Mesendoderm (in vitro differentiated cells): Measurements from ENCODE around the gene PRKN.

ENCODE experiments used
- DNase-seq: peaks from one replicate; pipeline ENCODE4 v3.0.0; 2013
- H2AK5ac ChIP-seq: 2 replicates; pipeline ENCODE4 v1.6.1; 2013; ENCODE audit warnings: low read length, inconsistent platforms
- H2BK120ac ChIP-seq: 2 replicates; pipeline ENCODE4 v1.6.1; 2013; ENCODE audit warnings: low read depth, mild to moderate bottlenecking, low read length, moderate library complexity, mixed read lengths
- H2BK15ac ChIP-seq: replicated peaks from 2 replicates; pipeline ENCODE4 v1.6.1; 2013; ENCODE audit warnings: low read depth, mild to moderate bottlenecking, moderate library complexity
- H2BK5ac ChIP-seq: 2 replicates; pipeline ENCODE4 v1.6.1; 2013; ENCODE audit warnings: low read length, inconsistent platforms
- H3K18ac ChIP-seq: 2 replicates; pipeline ENCODE4 v1.6.1; 2013; ENCODE audit warnings: mild to moderate bottlenecking, low read length, mixed read lengths
- H3K23ac ChIP-seq: one replicate; pipeline ENCODE4 v1.6.1; 2013; ENCODE audit warnings: low read length
- H3K27ac ChIP-seq: 2 replicates; pipeline ENCODE4 v1.5.1; 2013; ENCODE audit warnings: low read depth, mild to moderate bottlenecking, inconsistent platforms, low read length, moderate library complexity
- H3K27me3 ChIP-seq: 2 replicates; pipeline ENCODE4 v1.6.1; 2013; ENCODE audit warnings: low read length, control low read depth, mild to moderate bottlenecking, inconsistent platforms; ENCODE audit not compliant: insufficient read depth, poor library complexity
- H3K36me3 ChIP-seq: 2 replicates; pipeline ENCODE4 v1.6.1; 2013; ENCODE audit warnings: low read length, inconsistent platforms; ENCODE audit not compliant: control insufficient read depth, insufficient read depth
- H3K4ac ChIP-seq: one replicate; pipeline ENCODE4 v1.6.1; 2013; ENCODE audit warnings: low read depth, mild to moderate bottlenecking, low read length, moderate library complexity
- H3K4me1 ChIP-seq: 2 replicates; pipeline ENCODE4 v1.6.1; 2013; ENCODE audit warnings: low read depth, low read length, inconsistent platforms; ENCODE audit not compliant: control insufficient read depth
- H3K4me2 ChIP-seq: 2 replicates; pipeline ENCODE4 v1.6.1; 2013; ENCODE audit warnings: low read length
- H3K4me3 ChIP-seq: 2 replicates; pipeline ENCODE4 v1.5.1; 2013; ENCODE audit warnings: mild to moderate bottlenecking, low read length
- H3K56ac ChIP-seq: one replicate; pipeline ENCODE4 v1.6.1; 2013; ENCODE audit warnings: low read length
- H3K79me1 ChIP-seq: 2 replicates; pipeline ENCODE4 v1.6.1; 2013; ENCODE audit warnings: low read length, inconsistent platforms
- H3K79me2 ChIP-seq: 2 replicates; pipeline ENCODE4 v1.6.1; 2013; ENCODE audit warnings: mild to moderate bottlenecking, low read length; ENCODE audit not compliant: control insufficient read depth, insufficient read depth
- H3K9ac ChIP-seq: 2 replicates; pipeline ENCODE4 v1.6.1; 2013; ENCODE audit warnings: low read length, inconsistent platforms
- H4K5ac ChIP-seq: one replicate; pipeline ENCODE4 v1.6.1; 2013; ENCODE audit warnings: low read length
- H4K8ac ChIP-seq: one replicate; pipeline ENCODE4 v1.6.1; 2013; ENCODE audit warnings: low read depth, mild to moderate bottlenecking, control low read depth, low read length, moderate library complexity
- WGBS: extraction: QIAGEN DNeasy Blood & Tissue Kit; methylation state at CpG from one replicate; pipeline ENCODE4 v1.1.7; 2013; ENCODE audit warnings: low lambda C conversion rate, missing lambda C conversion rate; ENCODE audit not compliant: insufficient coverage; ENCODE audit errors: extremely low coverage; 5-methylcytosine and 5-hydroxymethylcytosine counted together

Gene PRKN

DNA sequence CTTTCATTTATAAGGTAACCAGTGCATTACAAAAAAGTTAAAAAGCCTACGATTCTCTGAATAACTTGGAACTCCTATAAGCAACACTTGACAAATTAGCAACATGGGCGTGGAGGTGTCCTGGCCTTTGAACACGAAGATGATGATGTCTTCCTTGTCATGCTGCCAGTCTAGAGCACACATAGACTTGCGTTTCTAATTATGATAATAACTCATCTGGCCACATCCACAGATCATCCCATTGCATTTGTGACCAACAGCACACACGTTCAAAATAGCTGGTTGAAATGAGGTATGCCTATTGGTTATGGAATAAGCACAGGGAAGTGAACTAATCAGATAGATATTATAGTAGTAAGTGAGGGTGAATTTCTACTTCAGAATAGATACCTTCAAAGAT is 608.9 kb downstream of the PRKN start:
- DNase-seq, result no peak
- no peaks in the 10 kb centered on the region for H3K4me1 ChIP-seq
- no peak overlapping the region for H2AK5ac ChIP-seq
- no peaks in the 10 kb centered on the region for H3K27me3 ChIP-seq
- no peak overlapping the region for H4K8ac ChIP-seq
- no peak overlapping the region for H3K27ac ChIP-seq
- whole genome bisulfite sequencing, result no CpG with 5 or more reads among the region's 5 CpGs
- no peak overlapping the region for H3K23ac ChIP-seq
- no peak overlapping the region for H3K4ac ChIP-seq
- H3K56ac ChIP-seq, result no peak overlapping the region
- no peak overlapping the region for H3K18ac ChIP-seq
- H3K9ac ChIP-seq, result no peak overlapping the region
- no peak overlapping the region for H2BK15ac ChIP-seq
- H2BK5ac ChIP-seq, result no peak overlapping the region
- no peaks in the 10 kb centered on the region for H3K79me2 ChIP-seq
- H3K4me2 ChIP-seq, result no peak overlapping the region
- no peaks in the 10 kb centered on the region for H3K36me3 ChIP-seq
- H3K4me3 ChIP-seq, result no peak overlapping the region
- H4K5ac ChIP-seq, result no peak overlapping the region
- no peaks in the 10 kb centered on the region for H3K79me1 ChIP-seq
- H2BK120ac ChIP-seq, result no peak overlapping the region

DNA sequence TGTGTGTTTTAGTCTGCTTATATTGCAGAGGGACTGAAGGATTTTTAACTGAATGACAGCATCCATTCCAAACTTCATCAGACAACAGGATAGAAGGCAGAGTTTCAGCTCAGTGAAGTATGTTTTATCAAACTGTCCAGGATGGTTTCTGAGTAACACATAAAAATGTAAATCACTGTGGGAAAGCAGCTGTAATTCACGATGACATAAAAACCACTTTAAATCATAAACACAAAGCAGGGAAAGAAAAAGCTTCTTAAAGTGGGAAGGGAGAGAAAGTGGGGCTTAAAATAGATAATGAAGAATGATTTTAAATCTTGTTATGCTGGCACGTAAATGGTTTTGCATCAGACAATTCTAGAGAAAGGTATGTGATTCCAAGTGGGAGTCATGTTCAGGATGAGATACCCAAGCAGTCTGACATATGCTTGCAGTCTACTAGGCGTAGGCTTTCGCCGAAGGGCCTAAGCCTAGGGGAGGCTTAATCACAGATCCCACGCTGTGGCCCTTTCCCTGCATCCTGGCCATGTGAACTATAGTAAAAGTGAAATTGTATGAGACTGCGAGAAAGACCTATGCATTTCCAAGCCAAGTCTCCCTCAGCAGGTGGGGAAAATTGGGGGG is 610.6 kb downstream of the PRKN start:
- no peak overlapping the region for H2BK5ac ChIP-seq
- H3K4me1 ChIP-seq, result no peaks in the 10 kb centered on the region
- H3K79me1 ChIP-seq, result no peaks in the 10 kb centered on the region
- no peak overlapping the region for H3K4me3 ChIP-seq
- H4K5ac ChIP-seq, result no peak overlapping the region
- H2BK120ac ChIP-seq, result no peak overlapping the region
- H3K9ac ChIP-seq, result no peak overlapping the region
- no peaks in the 10 kb centered on the region for H3K36me3 ChIP-seq
- H3K18ac ChIP-seq, result no peak overlapping the region
- H3K23ac ChIP-seq, result no peak overlapping the region
- no peaks in the 10 kb centered on the region for H3K27me3 ChIP-seq
- no CpG with 5 or more reads among the region's 7 CpGs for WGBS
- H3K4me2 ChIP-seq, result no peak overlapping the region
- H3K4ac ChIP-seq, result no peak overlapping the region
- H2BK15ac ChIP-seq, result no peak overlapping the region
- H2AK5ac ChIP-seq, result no peak overlapping the region
- no peak for DNase-seq
- H4K8ac ChIP-seq, result no peak overlapping the region
- H3K79me2 ChIP-seq, result no peaks in the 10 kb centered on the region
- no peak overlapping the region for H3K56ac ChIP-seq
- no peak overlapping the region for H3K27ac ChIP-seq

DNA sequence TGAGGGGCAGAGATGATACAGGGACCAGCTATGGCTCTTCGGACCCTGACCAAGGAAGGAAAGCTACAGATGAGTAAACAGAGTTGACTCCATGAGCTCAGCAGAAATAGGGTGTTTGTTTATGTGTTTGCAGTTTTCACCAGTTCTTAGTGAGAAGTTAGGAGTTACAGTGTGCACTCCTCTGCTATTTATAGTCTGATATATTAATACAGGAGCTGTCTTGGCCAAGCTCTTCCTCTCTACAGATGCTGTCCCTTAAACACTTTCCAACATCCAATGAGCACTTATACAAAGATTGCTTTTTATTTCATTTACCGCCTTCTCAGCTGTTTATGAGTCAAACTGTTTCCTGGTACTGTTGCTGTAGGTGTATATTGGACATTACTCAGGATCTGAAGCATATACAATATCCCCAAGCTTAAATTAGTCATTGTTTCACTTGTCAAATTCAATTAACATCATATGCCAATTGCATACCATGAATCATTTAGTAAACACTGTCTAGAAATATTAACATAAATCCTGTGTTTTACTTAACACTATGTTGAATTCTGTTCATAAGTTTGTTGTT is 618.0 kb downstream of the PRKN start:
- H3K36me3 ChIP-seq, result no peaks in the 10 kb centered on the region
- no peak overlapping the region for H3K18ac ChIP-seq
- no peak overlapping the region for H3K27ac ChIP-seq
- no peak overlapping the region for H3K4ac ChIP-seq
- H3K4me2 ChIP-seq, result no peak overlapping the region
- no peak overlapping the region for H2BK120ac ChIP-seq
- H3K27me3 ChIP-seq, result no peaks in the 10 kb centered on the region
- no peak overlapping the region for H3K9ac ChIP-seq
- H3K79me2 ChIP-seq, result no peaks in the 10 kb centered on the region
- no peak overlapping the region for H4K5ac ChIP-seq
- H2BK15ac ChIP-seq, result no peak overlapping the region
- WGBS, result no CpG with 5 or more reads among the region's 2 CpGs
- H2AK5ac ChIP-seq, result no peak overlapping the region
- no peak overlapping the region for H3K23ac ChIP-seq
- H3K4me1 ChIP-seq, result no peaks in the 10 kb centered on the region
- H4K8ac ChIP-seq, result no peak overlapping the region
- H2BK5ac ChIP-seq, result no peak overlapping the region
- DNase-seq, result no peak
- no peak overlapping the region for H3K56ac ChIP-seq
- no peaks in the 10 kb centered on the region for H3K79me1 ChIP-seq
- H3K4me3 ChIP-seq, result no peak overlapping the region

DNA sequence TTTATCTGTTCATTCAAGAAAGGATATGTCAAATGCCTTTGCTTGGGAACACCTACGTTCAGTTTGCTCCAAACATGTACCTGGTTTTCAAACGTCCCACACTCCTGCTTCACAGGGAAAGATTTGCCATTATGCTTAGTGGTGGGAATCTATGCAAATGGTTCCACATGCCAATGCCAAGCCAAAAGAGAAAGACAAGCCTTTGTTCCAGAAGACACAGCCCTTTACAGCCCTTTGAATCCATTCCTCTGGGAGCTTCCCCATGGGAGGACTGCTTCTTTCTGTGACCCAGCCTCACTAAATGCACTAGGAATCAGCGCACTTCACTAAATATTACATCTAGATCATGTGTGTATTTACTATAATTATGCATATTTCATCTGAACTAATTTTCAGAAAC is 619.5 kb downstream of the PRKN start:
- Histone ChIP-seq H3K36me3 (no peaks in the 10 kb centered on the region), H3K18ac (no peak overlapping the region), H2BK15ac (no peak overlapping the region), H4K5ac (no peak overlapping the region), H2AK5ac (no peak overlapping the region), H2BK5ac (no peak overlapping the region), H3K27ac (no peak overlapping the region), H3K27me3 (no peaks in the 10 kb centered on the region), H3K4me2 (no peak overlapping the region), H4K8ac (no peak overlapping the region), H2BK120ac (no peak overlapping the region), H3K9ac (no peak overlapping the region), H3K23ac (no peak overlapping the region), H3K4me3 (no peak overlapping the region), H3K79me1 (no peaks in the 10 kb centered on the region), H3K79me2 (no peaks in the 10 kb centered on the region), H3K4ac (no peak overlapping the region), H3K4me1 (no peaks in the 10 kb centered on the region), H3K56ac (no peak overlapping the region)
- DNase-seq, result peak; percentile 28
- WGBS, result no CpG with 5 or more reads among the region's 3 CpGs

DNA sequence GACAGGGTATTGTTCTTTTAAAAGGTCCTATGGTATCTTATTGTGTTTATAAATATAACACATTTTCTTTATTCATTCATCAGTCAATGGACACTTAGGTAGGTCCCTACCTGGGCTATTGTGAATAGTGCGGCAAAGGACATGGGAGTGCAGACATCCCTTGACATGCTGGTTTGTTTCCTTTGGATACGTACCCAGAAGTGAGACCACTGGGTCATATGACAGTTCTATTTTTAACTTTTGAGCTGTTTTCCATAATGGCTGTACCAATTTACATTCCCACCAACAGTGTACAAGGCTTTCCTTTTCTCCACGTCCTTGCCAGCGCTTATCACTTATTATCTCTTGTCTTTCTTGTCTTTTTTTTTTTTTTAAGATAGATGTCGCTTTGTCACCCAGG is 627.5 kb downstream of the PRKN start:
- no peak overlapping the region for H2BK15ac ChIP-seq
- no peak overlapping the region for H3K56ac ChIP-seq
- DNase-seq, result no peak
- no CpG with 5 or more reads among the region's 5 CpGs for WGBS
- no peak overlapping the region for H3K4ac ChIP-seq
- no peak overlapping the region for H3K23ac ChIP-seq
- no peak overlapping the region for H3K18ac ChIP-seq
- H3K4me1 ChIP-seq, result no peaks in the 10 kb centered on the region
- no peak overlapping the region for H4K5ac ChIP-seq
- no peak overlapping the region for H3K4me2 ChIP-seq
- no peak overlapping the region for H3K9ac ChIP-seq
- no peak overlapping the region for H2AK5ac ChIP-seq
- no peak overlapping the region for H2BK5ac ChIP-seq
- H3K27ac ChIP-seq, result no peak overlapping the region
- H3K27me3 ChIP-seq, result no peaks in the 10 kb centered on the region
- H3K36me3 ChIP-seq, result no peaks in the 10 kb centered on the region
- H2BK120ac ChIP-seq, result no peak overlapping the region
- no peaks in the 10 kb centered on the region for H3K79me2 ChIP-seq
- no peak overlapping the region for H4K8ac ChIP-seq
- H3K79me1 ChIP-seq, result no peaks in the 10 kb centered on the region
- H3K4me3 ChIP-seq, result no peak overlapping the region

- Histone ChIP-seq H3K27ac (no peak overlapping the region), H4K5ac (no peak overlapping the region), H2BK5ac (no peak overlapping the region), H2BK120ac (no peak overlapping the region), H3K4me1 (no peaks in the 10 kb centered on the region), H3K4me2 (no peak overlapping the region), H4K8ac (no peak overlapping the region), H3K23ac (no peak overlapping the region), H3K56ac (no peak overlapping the region), H3K79me2 (no peaks in the 10 kb centered on the region), H2BK15ac (no peak overlapping the region), H3K79me1 (no peaks in the 10 kb centered on the region), H3K27me3 (no peaks in the 10 kb centered on the region), H3K9ac (no peak overlapping the region), H3K4ac (no peak overlapping the region), H3K36me3 (no peaks in the 10 kb centered on the region), H2AK5ac (no peak overlapping the region), H3K4me3 (no peak overlapping the region), H3K18ac (no peak overlapping the region)
- DNase-seq, result no peak
- WGBS, result no CpG with 5 or more reads among the region's 5 CpGs
Observed at GRCh38 chr6:162099685-162100084, 627.9 kb downstream of the PRKN start.
